Keratinocyte (primary cell): ENCODE data around the gene RANBP17.

Experiments
- EZH2 ChIP-seq: IDR thresholded peaks from one replicate; pipeline ENCODE4 v1.6.1; 2012; ENCODE audit warnings: inconsistent platforms, mild to moderate bottlenecking, low read length, moderate library complexity
- TF ChIP-seq, protein P1 (sequence below), 3 experiments: IDR thresholded peaks in 1 of 3; conservative IDR thresholded peaks in 1 of 3; optimal IDR thresholded peaks in 1 of 3; 2 replicates in 2 of 3; 3 replicates in 1 of 3; pipeline versions ENCODE3 to v1.5.1; 2011; ENCODE audit warnings: low read length in 3 of 3, mild to moderate bottlenecking in 3 of 3, moderate library complexity in 2 of 3, control low read depth in 1 of 3, inconsistent platforms in 1 of 3; ENCODE audit not compliant: insufficient read depth in 2 of 3; ENCODE audit errors: extremely low read depth in 1 of 3

DNA sequence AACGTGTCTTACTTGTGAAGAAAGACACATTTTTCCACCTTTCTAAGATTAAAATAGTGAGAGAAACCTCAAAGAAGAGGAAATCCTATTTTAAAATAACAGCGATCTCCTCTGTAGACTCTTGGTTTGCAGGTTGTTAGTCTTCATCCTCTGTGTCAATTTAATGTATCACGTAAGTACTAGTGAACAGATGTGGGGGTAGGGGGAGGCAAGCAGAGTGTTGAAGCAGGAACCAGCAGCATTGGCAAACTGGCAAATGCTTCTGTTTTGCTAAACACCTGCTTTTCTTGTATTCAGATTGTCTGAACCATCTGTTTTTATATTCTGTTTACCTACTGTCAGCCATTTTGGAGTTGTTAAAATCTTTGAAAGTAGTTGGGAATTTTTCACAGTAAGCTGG is 288.0 kb downstream of the RANBP17 start:
- TF ChIP-seq, protein P1, sequence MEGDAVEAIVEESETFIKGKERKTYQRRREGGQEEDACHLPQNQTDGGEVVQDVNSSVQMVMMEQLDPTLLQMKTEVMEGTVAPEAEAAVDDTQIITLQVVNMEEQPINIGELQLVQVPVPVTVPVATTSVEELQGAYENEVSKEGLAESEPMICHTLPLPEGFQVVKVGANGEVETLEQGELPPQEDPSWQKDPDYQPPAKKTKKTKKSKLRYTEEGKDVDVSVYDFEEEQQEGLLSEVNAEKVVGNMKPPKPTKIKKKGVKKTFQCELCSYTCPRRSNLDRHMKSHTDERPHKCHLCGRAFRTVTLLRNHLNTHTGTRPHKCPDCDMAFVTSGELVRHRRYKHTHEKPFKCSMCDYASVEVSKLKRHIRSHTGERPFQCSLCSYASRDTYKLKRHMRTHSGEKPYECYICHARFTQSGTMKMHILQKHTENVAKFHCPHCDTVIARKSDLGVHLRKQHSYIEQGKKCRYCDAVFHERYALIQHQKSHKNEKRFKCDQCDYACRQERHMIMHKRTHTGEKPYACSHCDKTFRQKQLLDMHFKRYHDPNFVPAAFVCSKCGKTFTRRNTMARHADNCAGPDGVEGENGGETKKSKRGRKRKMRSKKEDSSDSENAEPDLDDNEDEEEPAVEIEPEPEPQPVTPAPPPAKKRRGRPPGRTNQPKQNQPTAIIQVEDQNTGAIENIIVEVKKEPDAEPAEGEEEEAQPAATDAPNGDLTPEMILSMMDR (optimal IDR thresholded peaks at IDR 0.05 in 1 of 3, IDR thresholded peaks at IDR 0.05 in 1 of 3, conservative IDR thresholded peaks at IDR 0.05 in 1 of 3; ENCODE audit: extremely low read depth in 1 of 3, insufficient read depth in 2 of 3, low read length in 3 of 3): no peak
- TF ChIP-seq EZH2: no peak
